ENCODE measurements around the gene UPK3A.
"Not testable (repeated sequence)": the region's sequence is repeated elsewhere in the genome, so short reads cannot be mapped to it uniquely, and the experiment has no call there.

UPK3A gene

GRCh38 chr22:45322873-45323525 lies 38.2 kb downstream of the UPK3A start:
- Histone ChIP-seq H3K9me3 (ENCODE audit: low read depth, low read length) (no peaks in the 10 kb centered on the region), H3K4me3 (no peak overlapping the region), H3K36me3 (ENCODE audit: insufficient read depth, low read length) (peaks cover 28% of the 10 kb centered on the region; the same call in 1 of the 2 replicates), H3K9ac (ENCODE audit: insufficient read length) (no peak overlapping the region), H3K27ac (no peak overlapping the region)
- TF ChIP-seq EZH2 (IDR thresholded peaks at IDR 0.05) (no peak), POLR2AphosphoS5 (IDR thresholded peaks at IDR 0.05; ENCODE audit: borderline replicate concordance, low read depth, low read length) (no peak), FOXP2 (optimal IDR thresholded peaks at IDR 0.05; ENCODE audit: control extremely low read depth, extremely low read length, insufficient read depth) (no peak)
- no peak for DNase-seq (ENCODE audit: low read depth, low spot score)

GRCh38 chr22:45323695-45324094 lies 38.9 kb downstream of the UPK3A start:
- no peak for DNase-seq (ENCODE audit: low read depth, low spot score)
- H3K27ac ChIP-seq: no peak overlapping the region
- no peak overlapping the region for H3K4me3 ChIP-seq
- peaks cover 28% of the 10 kb centered on the region; the same call in 1 of the 2 replicates for H3K36me3 ChIP-seq (ENCODE audit: insufficient read depth, low read length)
- no peak overlapping the region for H3K9ac ChIP-seq (ENCODE audit: insufficient read length)
- H3K9me3 ChIP-seq (ENCODE audit: low read depth, low read length): no peaks in the 10 kb centered on the region
- TF ChIP-seq EZH2 (IDR thresholded peaks at IDR 0.05): no peak

GRCh38 chr22:45324311-45324711 lies 39.6 kb downstream of the UPK3A start:
- no peak overlapping the region for H3K4me3 ChIP-seq
- TF ChIP-seq EZH2 (IDR thresholded peaks at IDR 0.05) (no peak), POLR2AphosphoS5 (IDR thresholded peaks at IDR 0.05; ENCODE audit: borderline replicate concordance, low read depth, low read length) (no peak), FOXP2 (optimal IDR thresholded peaks at IDR 0.05; ENCODE audit: control extremely low read depth, extremely low read length, insufficient read depth) (no peak)
- no peaks in the 10 kb centered on the region for H3K9me3 ChIP-seq (ENCODE audit: low read depth, low read length)
- H3K36me3 ChIP-seq (ENCODE audit: insufficient read depth, low read length): peaks cover 28% of the 10 kb centered on the region; the same call in 1 of the 2 replicates
- DNase-seq (ENCODE audit: low read depth, low spot score): no peak
- no peak overlapping the region for H3K9ac ChIP-seq (ENCODE audit: insufficient read length)
- no peak overlapping the region for H3K27ac ChIP-seq

GRCh38 chr22:45328261-45328660 lies 43.5 kb downstream of the UPK3A start:
- H3K27ac ChIP-seq; DNase-seq (ENCODE audit: low read depth, low spot score); H3K9me3 ChIP-seq (ENCODE audit: low read depth, low read length); H3K9ac ChIP-seq (ENCODE audit: insufficient read length); H3K4me3 ChIP-seq: not testable (repeated sequence)
- peaks cover 20% of the 10 kb centered on the region; the same call in 1 of the 2 replicates for H3K36me3 ChIP-seq (ENCODE audit: insufficient read depth, low read length)

- H3K27ac ChIP-seq: peak overlapping the region; percentile 25; the same call in 1 of the 2 replicates
- H3K9me3 ChIP-seq (ENCODE audit: low read depth, low read length): no peaks in the 10 kb centered on the region
- no peak for DNase-seq (ENCODE audit: low read depth, low spot score)
- H3K9ac ChIP-seq (ENCODE audit: insufficient read length): no peak overlapping the region
- TF ChIP-seq EZH2 (IDR thresholded peaks at IDR 0.05) (no peak), FOXP2 (optimal IDR thresholded peaks at IDR 0.05; ENCODE audit: control extremely low read depth, extremely low read length, insufficient read depth) (no peak), POLR2AphosphoS5 (IDR thresholded peaks at IDR 0.05; ENCODE audit: borderline replicate concordance, low read depth, low read length) (no peak)
- peaks cover 14% of the 10 kb centered on the region for H3K36me3 ChIP-seq (ENCODE audit: insufficient read depth, low read length)
- H3K4me3 ChIP-seq: no peak overlapping the region
Observed at GRCh38 chr22:45328822-45329529, 44.2 kb downstream of the UPK3A start.

GRCh38 chr22:45329530-45329936 lies 44.8 kb downstream of the UPK3A start:
- no peak for TF ChIP-seq POLR2AphosphoS5 (IDR thresholded peaks at IDR 0.05; ENCODE audit: borderline replicate concordance, low read depth, low read length)
- no peak overlapping the region for H3K9ac ChIP-seq (ENCODE audit: insufficient read length)
- H3K27ac ChIP-seq: no peak overlapping the region
- H3K9me3 ChIP-seq (ENCODE audit: low read depth, low read length): no peaks in the 10 kb centered on the region
- no peak for DNase-seq (ENCODE audit: low read depth, low spot score)
- peaks cover 15% of the 10 kb centered on the region for H3K36me3 ChIP-seq (ENCODE audit: insufficient read depth, low read length)
- no peak overlapping the region for H3K4me3 ChIP-seq

GRCh38 chr22:45330548-45330947 lies 45.8 kb downstream of the UPK3A start:
- DNase-seq (ENCODE audit: low read depth, low spot score): no peak
- Histone ChIP-seq H3K27ac (no peak overlapping the region), H3K36me3 (ENCODE audit: insufficient read depth, low read length) (peaks cover 25% of the 10 kb centered on the region), H3K4me3 (no peak overlapping the region), H3K9ac (ENCODE audit: insufficient read length) (no peak overlapping the region), H3K9me3 (ENCODE audit: low read depth, low read length) (no peaks in the 10 kb centered on the region)
- TF ChIP-seq EZH2 (IDR thresholded peaks at IDR 0.05): no peak
- TF ChIP-seq POLR2AphosphoS5 (IDR thresholded peaks at IDR 0.05; ENCODE audit: borderline replicate concordance, low read depth, low read length): no peak
- no peak for TF ChIP-seq FOXP2 (optimal IDR thresholded peaks at IDR 0.05; ENCODE audit: control extremely low read depth, extremely low read length, insufficient read depth)

GRCh38 chr22:45331486-45331885 lies 46.7 kb downstream of the UPK3A start:
- TF ChIP-seq EZH2 (IDR thresholded peaks at IDR 0.05): no peak
- no peak for TF ChIP-seq FOXP2 (optimal IDR thresholded peaks at IDR 0.05; ENCODE audit: control extremely low read depth, extremely low read length, insufficient read depth)
- no peak for TF ChIP-seq POLR2AphosphoS5 (IDR thresholded peaks at IDR 0.05; ENCODE audit: borderline replicate concordance, low read depth, low read length)
- no peak overlapping the region for H3K27ac ChIP-seq

GRCh38 chr22:45332001-45332400 lies 47.3 kb downstream of the UPK3A start:
- H3K9me3 ChIP-seq (ENCODE audit: low read depth, low read length): no peaks in the 10 kb centered on the region
- no peak overlapping the region for H3K4me3 ChIP-seq
- peaks cover 25% of the 10 kb centered on the region for H3K36me3 ChIP-seq (ENCODE audit: insufficient read depth, low read length)
- H3K27ac ChIP-seq: no peak overlapping the region
- TF ChIP-seq EZH2 (IDR thresholded peaks at IDR 0.05): no peak
- no peak for DNase-seq (ENCODE audit: low read depth, low spot score)
- H3K9ac ChIP-seq (ENCODE audit: insufficient read length): no peak overlapping the region

More at GRCh38 chr22:45331486-45331885, 46.7 kb downstream of the UPK3A start:
- Histone ChIP-seq H3K36me3 (ENCODE audit: insufficient read depth, low read length) (peaks cover 25% of the 10 kb centered on the region), H3K9ac (ENCODE audit: insufficient read length) (no peak overlapping the region), H3K9me3 (ENCODE audit: low read depth, low read length) (no peaks in the 10 kb centered on the region), H3K4me3 (no peak overlapping the region)
- DNase-seq (ENCODE audit: low read depth, low spot score): no peak
